Raji (cell line): ENCODE measurements around the gene EIF4ENIF1.

Experiments
- POLR2A ChIP-seq: IDR thresholded peaks from 2 replicates; pipeline ENCODE4 v1.6.1; 2011; ENCODE audit warnings: low read depth, low read length, control low read depth; ENCODE audit not compliant: insufficient read depth

The EIF4ENIF1 gene

GRCh38 chr22:31496735-31497146 lies 7.1 kb upstream of the EIF4ENIF1 start:
- TF ChIP-seq POLR2A = no peak

- TF ChIP-seq POLR2A = peak; percentile 84; the same call in 1 of the 2 replicates
Measured at GRCh38 chr22:31496007-31496734, 6.5 kb upstream of the EIF4ENIF1 start, which contains the start of gene SFI1. Gene SFI1, plus strand, starts transcription at chr22:31496536. Its CDS starts 11,749 bp downstream, at chr22:31508285.

- no peak for TF ChIP-seq POLR2A
Measured at GRCh38 chr22:31495343-31495742, 5.7 kb upstream of the EIF4ENIF1 start.

- TF ChIP-seq POLR2A = no peak
Measured at GRCh38 chr22:31492151-31492550, 2.5 kb upstream of the EIF4ENIF1 start.

GRCh38 chr22:31491218-31491962 lies 1.7 kb upstream of the EIF4ENIF1 start:
- no peak for TF ChIP-seq POLR2A

- peak; percentile 75 for TF ChIP-seq POLR2A
Measured at GRCh38 chr22:31490496-31490925, 869 bp upstream of the EIF4ENIF1 start.

- TF ChIP-seq POLR2A = no peak
Measured at GRCh38 chr22:31488988-31489617, 539 bp downstream of the EIF4ENIF1 start.

GRCh38 chr22:31488346-31488883 lies 1.2 kb downstream of the EIF4ENIF1 start:
- no peak for TF ChIP-seq POLR2A

GRCh38 chr22:31486951-31487350 lies 2.7 kb downstream of the EIF4ENIF1 start:
- no peak for TF ChIP-seq POLR2A

GRCh38 chr22:31481129-31481528 lies 8.5 kb downstream of the EIF4ENIF1 start:
- no peak for TF ChIP-seq POLR2A

GRCh38 chr22:31477329-31477728 lies 12.3 kb downstream of the EIF4ENIF1 start:
- TF ChIP-seq POLR2A = no peak

GRCh38 chr22:31475800-31476199 lies 13.8 kb downstream of the EIF4ENIF1 start:
- TF ChIP-seq POLR2A = no peak

- no peak for TF ChIP-seq POLR2A
Measured at GRCh38 chr22:31474743-31475142, 14.9 kb downstream of the EIF4ENIF1 start.

GRCh38 chr22:31465307-31465706 lies 24.3 kb downstream of the EIF4ENIF1 start:
- no peak for TF ChIP-seq POLR2A

GRCh38 chr22:31461699-31462098 lies 27.9 kb downstream of the EIF4ENIF1 start:
- TF ChIP-seq POLR2A = no peak
